ENCODE results near the gene KRT77. TPM values are rescaled to one million over a fixed set of nuclear protein-coding genes. Genes with fewer than 3 reads are reported as not detected.

Gene KRT77
- total RNA-seq, 2 donors from 2014 or later: 0.41 TPM; not detected in 1

GRCh38 chr12:52655720-52656124 is 47.6 kb downstream of the KRT77 start:
- Histone ChIP-seq H3K9me3 (no peaks in the 10 kb centered on the region), H3K4me1 (ENCODE audit: control insufficient read depth in 1 of 2, low read depth in 2 of 2) (no peaks in the 10 kb centered on the region), H3K4me3 (no peak overlapping the region), H3K27ac (no peak overlapping the region), H3K36me3 (no peaks in the 10 kb centered on the region), H3K27me3 (replicated peaks; ENCODE audit: insufficient read depth) (no peaks in the 10 kb centered on the region)
- no peak for ATAC-seq (ENCODE audit: insufficient number of reproducible peaks, low FRiP score, low read depth)
- DNase-seq (ENCODE audit: low spot score): no peak
- TF ChIP-seq CTCF (IDR thresholded peaks at IDR 0.05): no peak

- Histone ChIP-seq H3K4me3 (no peak overlapping the region), H3K27me3 (replicated peaks; ENCODE audit: insufficient read depth) (no peaks in the 10 kb centered on the region), H3K27ac (no peak overlapping the region), H3K36me3 (no peaks in the 10 kb centered on the region), H3K9me3 (no peaks in the 10 kb centered on the region), H3K4me1 (ENCODE audit: control insufficient read depth in 1 of 2, low read depth in 2 of 2) (no peaks in the 10 kb centered on the region)
- ATAC-seq (ENCODE audit: insufficient number of reproducible peaks, low FRiP score, low read depth): no peak
- no peak for DNase-seq (ENCODE audit: low spot score)
- TF ChIP-seq CTCF (IDR thresholded peaks at IDR 0.05): no peak
These were observed 48.1 kb downstream of the KRT77 start for GRCh38 chr12:52655251-52655650.

GRCh38 chr12:52651726-52652261 is 51.5 kb downstream of the KRT77 start, which contains the start of gene KRT2:
TSS of gene KRT2 (minus strand) at chr12:52652211. CDS start at chr12:52652142, 69 bp downstream.
- ATAC-seq (ENCODE audit: insufficient number of reproducible peaks, low FRiP score, low read depth): no peak
- Histone ChIP-seq H3K36me3 (no peaks in the 10 kb centered on the region), H3K4me1 (ENCODE audit: control insufficient read depth in 1 of 2, low read depth in 2 of 2) (no peaks in the 10 kb centered on the region), H3K27me3 (replicated peaks; ENCODE audit: insufficient read depth) (no peaks in the 10 kb centered on the region), H3K9me3 (no peaks in the 10 kb centered on the region), H3K27ac (no peak within 1 kb of the TSS), H3K4me3 (no peak within 1 kb of the TSS)
- no peak for TF ChIP-seq CTCF (IDR thresholded peaks at IDR 0.05)
- no peak for DNase-seq (ENCODE audit: low spot score)

- H3K27me3 ChIP-seq (replicated peaks; ENCODE audit: insufficient read depth): no peaks in the 10 kb centered on the region
- no peaks in the 10 kb centered on the region for H3K36me3 ChIP-seq
- no peak for DNase-seq (ENCODE audit: low spot score)
- no peaks in the 10 kb centered on the region for H3K9me3 ChIP-seq
- no peak for ATAC-seq (ENCODE audit: insufficient number of reproducible peaks, low FRiP score, low read depth)
- peak overlapping the region; percentile 31 for H3K4me3 ChIP-seq
- no peaks in the 10 kb centered on the region for H3K4me1 ChIP-seq (ENCODE audit: control insufficient read depth in 1 of 2, low read depth in 2 of 2)
- no peak for TF ChIP-seq CTCF (IDR thresholded peaks at IDR 0.05)
- no peak overlapping the region for H3K27ac ChIP-seq
These were observed 52.7 kb downstream of the KRT77 start for GRCh38 chr12:52650520-52651081.

- TF ChIP-seq CTCF (IDR thresholded peaks at IDR 0.05): no peak
- Histone ChIP-seq H3K9me3 (no peaks in the 10 kb centered on the region), H3K27me3 (replicated peaks; ENCODE audit: insufficient read depth) (no peaks in the 10 kb centered on the region), H3K4me1 (ENCODE audit: control insufficient read depth in 1 of 2, low read depth in 2 of 2) (no peaks in the 10 kb centered on the region), H3K36me3 (no peaks in the 10 kb centered on the region), H3K27ac (no peak overlapping the region), H3K4me3 (no peak overlapping the region)
- DNase-seq (ENCODE audit: low spot score) (no peak), ATAC-seq (ENCODE audit: insufficient number of reproducible peaks, low FRiP score, low read depth) (no peak)
These were observed 54.3 kb downstream of the KRT77 start for GRCh38 chr12:52649066-52649465.

All from thoracic aorta (tissue), 2 donors.